Peyer's patch (tissue), 4 donors: ENCODE measurements around the gene ABCD4.

Experiments
- CTCF ChIP-seq, 6 experiments: fragments of 450-650 bp in 4 of 6; fragments of 200-600 bp in 2 of 6; sonication (generic) in 1 of 6; IDR thresholded peaks; one replicate each; pipeline ENCODE4 v1.5.1; 2017 to 2019; ENCODE audit warnings: antibody characterized with exemption in 6 of 6, mild to moderate bottlenecking in 3 of 6, moderate library complexity in 1 of 6
- POLR2A ChIP-seq, 2 donors: fragments of 450-650 bp; IDR thresholded peaks; one replicate each; pipeline ENCODE4 v1.5.1; 2017; ENCODE audit warnings: antibody characterized with exemption in 2 of 2, mild to moderate bottlenecking in 2 of 2, moderate library complexity in 2 of 2

DNA sequence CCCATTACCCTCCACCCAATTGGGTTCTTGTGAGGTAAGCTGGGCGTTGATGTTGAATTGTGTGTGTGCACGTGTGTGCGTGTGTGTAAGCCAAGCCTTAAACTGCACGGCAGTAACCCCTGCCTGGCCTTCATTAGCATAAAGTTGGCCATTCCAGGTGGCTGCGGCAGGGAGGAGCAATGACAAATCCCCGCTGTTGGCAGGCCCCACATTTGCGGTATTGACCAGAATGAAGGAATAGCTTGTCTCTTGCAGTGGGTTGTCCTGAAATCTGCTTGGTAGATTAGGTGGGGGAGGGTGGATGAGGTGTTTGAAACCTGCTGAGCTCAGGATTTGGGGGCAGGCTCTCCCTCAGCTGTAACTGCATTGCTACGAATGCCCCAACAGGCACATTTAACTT, 56.2 kb downstream of the ABCD4 start:
- no peak for TF ChIP-seq CTCF (IDR thresholded peaks at IDR 0.05)
- no peak for TF ChIP-seq POLR2A (IDR thresholded peaks at IDR 0.05)
